ENCODE measurements around the gene ARHGEF2.

ARHGEF2 gene

DNA sequence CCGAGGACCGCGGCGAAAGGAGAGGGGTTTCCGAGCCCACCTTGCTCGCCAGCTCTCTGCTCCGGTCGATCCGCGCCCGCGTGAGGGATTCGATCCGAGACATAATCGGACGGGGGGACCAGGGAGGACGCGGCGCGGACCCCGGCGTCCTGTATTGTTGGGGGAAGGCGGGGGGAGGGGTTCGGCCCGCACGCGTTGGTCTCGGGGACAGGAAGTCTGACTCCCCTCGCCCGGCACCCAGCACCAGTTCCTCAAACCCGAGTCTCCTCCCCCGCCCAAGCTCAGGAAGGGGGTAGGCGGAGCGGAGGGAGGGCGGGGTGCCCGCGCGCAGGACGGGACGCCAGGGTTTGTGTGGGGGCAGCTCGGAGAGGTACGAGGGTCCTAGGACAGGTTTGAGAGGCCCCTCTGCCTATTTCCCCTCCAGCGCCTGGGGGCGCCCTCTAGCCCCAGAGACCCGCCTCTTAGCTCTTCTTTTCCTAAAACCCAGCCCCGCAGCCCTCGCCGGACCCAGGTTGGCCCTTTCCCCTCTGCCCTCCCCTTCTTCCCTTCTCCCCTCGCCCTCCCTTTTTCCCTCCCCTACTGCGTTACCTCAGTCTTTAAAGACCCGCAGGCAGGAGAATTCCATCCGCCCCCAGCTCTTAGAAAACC lies at the start of gene ARHGEF2:
ARHGEF2 (minus strand) TSS at position 223 of the 648 bp plus-strand sequence; CDS start at position 103, 120 bp downstream.
- DNase-seq = peak; percentile 86

GRCh38 chr1:156026588-156026987 lies 48.2 kb upstream of the ARHGEF2 start:
- no peak for DNase-seq

DNA sequence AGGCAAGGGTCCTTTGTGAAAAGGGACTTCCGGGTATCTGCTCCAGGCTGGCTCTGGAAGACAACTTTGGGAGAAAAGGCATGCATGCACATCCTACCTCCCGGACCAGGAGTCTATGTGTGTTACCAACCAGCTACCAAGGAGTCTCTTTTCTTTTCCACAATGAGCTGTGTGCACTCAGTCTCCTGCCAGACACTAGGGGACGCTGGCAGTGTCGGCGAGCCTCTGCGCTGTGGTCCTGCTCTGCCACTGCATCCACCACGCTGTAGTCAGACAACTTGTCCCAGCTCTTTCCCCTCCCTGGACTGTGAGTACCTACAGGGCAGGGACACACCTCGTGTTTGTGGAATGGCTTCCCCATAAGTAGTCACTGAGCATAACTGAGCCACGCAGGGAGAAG lies 47.5 kb upstream of the ARHGEF2 start:
- no peak for DNase-seq

GRCh38 chr1:156024801-156025200 lies 46.5 kb upstream of the ARHGEF2 start:
- DNase-seq = no peak

DNA sequence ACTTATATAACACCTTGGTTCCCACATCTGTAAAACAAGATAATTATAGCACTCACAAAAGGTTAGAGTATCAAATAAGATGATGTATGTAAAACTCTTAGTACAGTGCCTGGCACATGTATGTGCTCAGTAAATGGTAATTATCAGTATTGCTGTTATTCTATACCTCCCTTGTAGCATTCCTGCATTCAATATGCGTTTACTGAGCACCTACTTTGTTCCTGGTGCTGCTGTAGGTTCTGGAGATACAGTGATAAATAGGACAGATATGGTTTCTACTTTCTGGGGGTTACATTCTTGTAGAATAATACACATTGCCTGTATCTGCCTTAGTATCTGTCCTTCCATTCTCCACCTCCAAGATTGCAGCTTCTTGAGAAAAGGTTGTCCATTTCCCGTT lies 43.6 kb upstream of the ARHGEF2 start:
- no peak for DNase-seq

DNA sequence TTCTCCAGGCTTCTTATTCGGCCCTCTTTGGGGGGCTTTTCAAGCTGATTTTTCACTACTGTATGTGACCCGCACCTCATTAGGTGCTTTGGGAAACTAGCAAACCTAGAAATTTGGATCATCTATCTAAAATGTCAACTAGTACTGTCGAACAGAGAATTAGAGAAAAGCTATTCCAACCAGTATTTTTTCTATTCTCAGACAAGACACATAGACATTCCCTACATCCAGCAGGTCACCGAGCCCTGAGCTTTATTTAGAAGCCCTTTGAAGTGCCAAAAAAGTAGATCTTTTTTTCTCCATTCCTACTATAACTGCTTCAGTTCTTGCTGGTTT lies 42.7 kb upstream of the ARHGEF2 start:
- DNase-seq = no peak

- peak; percentile 80 for DNase-seq
These were observed 42.1 kb upstream of the ARHGEF2 start, which contains the start of gene SSR2 for GRCh38 chr1:156020293-156021092. Gene SSR2, minus strand, starts transcription at chr1:156020951. Its CDS starts 784 bp downstream, at chr1:156020167.

DNA sequence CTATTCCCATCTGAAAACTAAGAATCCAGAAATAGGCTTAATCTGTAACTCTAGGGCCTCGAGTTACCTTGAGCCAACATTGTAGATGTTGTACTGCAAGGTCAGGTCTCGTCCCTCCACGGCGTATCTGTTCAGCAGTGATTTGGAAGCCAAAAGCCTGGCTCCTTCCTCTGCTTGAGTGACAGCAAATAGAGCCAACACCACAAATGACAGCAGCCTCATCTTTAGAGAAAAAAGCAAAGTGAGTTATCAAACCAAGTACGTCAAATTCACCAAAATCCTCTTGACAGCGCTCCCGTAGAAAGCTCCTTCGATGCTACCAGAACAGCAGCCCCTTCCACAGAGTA lies 41.6 kb upstream of the ARHGEF2 start:
- no peak for DNase-seq

DNA sequence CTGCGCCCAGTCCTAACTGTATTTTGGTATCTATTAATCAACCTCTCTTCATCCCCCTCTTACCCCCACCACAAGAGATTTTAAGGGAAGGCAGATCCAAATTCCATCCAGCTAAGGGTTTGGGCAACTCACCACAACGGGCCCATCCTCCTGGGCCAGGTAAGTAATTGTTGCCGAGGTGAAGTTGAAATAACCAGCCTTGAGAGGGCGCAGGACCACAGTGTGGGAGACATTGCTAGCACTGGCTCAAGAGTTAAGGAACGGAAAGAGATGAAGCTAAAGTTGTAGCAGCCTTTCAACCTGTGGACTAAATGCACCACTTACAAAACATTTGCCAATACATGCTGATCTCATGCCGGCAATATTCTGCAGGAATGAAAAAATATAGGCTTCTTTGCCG lies 36.5 kb upstream of the ARHGEF2 start:
- no peak for DNase-seq

- no peak for DNase-seq
These were observed 33.9 kb upstream of the ARHGEF2 start for GRCh38 chr1:156012051-156012817.

GRCh38 chr1:156009404-156009803 lies 31.1 kb upstream of the ARHGEF2 start:
- DNase-seq = no peak

GRCh38 chr1:156006666-156007376 lies 28.5 kb upstream of the ARHGEF2 start:
- no peak for DNase-seq

GRCh38 chr1:156004843-156005584 lies 26.7 kb upstream of the ARHGEF2 start:
- no peak for DNase-seq

DNA sequence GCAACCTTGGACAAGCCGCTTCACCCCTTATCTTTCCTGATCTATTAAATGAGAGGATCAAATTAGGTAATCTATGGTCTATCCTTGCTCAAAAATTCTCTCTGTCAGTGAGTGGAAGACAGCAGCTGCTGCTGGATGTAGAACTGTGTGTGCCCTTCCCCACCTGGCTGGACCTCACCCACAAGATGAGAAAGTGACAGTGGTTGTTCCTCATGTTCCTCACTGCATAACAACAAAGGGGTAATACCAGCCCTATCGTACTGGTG lies 25.5 kb upstream of the ARHGEF2 start:
- no peak for DNase-seq

DNA sequence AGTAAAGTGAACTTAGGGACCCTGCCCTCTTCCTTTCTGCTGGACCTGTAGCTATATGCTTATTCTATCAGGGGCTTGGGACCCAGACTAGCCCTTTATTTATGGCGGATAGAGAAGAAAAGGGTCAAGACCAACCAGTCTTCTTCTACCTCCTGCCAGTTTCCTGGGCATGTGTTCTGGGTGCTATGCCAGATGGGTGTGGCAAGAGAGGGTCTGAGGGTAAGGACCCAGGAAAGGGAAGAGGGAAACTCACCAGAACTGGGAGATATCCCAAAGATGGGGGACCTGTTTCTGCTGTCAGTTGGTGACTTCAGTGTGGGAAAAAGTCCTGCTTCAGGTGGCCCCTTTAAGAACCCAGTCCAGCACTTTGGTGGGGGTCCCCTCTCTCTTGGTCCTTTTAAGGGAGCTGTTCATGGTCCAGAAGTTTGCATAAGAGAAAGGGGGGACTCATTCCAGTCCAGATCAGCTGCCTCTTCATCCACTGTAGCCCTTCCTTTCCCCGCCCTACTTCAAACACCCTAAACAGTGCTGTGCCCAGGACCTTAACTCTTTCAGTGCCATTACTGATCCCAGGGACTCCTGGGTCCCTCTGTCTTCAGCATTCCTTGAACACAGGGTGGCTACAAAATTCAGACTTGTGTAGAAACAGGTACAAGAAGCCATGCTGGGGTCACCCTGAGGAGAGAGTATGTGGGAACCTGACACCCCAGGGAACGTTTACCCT lies 24.0 kb upstream of the ARHGEF2 start:
- no peak for DNase-seq

- DNase-seq = no peak
These were observed 23.4 kb upstream of the ARHGEF2 start for GRCh38 chr1:156001662-156002171.

- no peak for DNase-seq
These were observed 22.8 kb upstream of the ARHGEF2 start for GRCh38 chr1:156001021-156001661.

- no peak for DNase-seq
These were observed 21.6 kb upstream of the ARHGEF2 start for GRCh38 chr1:155999964-156000363.

GRCh38 chr1:155996166-155996565 lies 17.8 kb upstream of the ARHGEF2 start:
- DNase-seq = no peak

GRCh38 chr1:155993595-155993994 lies 15.2 kb upstream of the ARHGEF2 start:
- no peak for DNase-seq
